Measurements from ENCODE around the gene MYZAP.

Gene MYZAP, protein sequence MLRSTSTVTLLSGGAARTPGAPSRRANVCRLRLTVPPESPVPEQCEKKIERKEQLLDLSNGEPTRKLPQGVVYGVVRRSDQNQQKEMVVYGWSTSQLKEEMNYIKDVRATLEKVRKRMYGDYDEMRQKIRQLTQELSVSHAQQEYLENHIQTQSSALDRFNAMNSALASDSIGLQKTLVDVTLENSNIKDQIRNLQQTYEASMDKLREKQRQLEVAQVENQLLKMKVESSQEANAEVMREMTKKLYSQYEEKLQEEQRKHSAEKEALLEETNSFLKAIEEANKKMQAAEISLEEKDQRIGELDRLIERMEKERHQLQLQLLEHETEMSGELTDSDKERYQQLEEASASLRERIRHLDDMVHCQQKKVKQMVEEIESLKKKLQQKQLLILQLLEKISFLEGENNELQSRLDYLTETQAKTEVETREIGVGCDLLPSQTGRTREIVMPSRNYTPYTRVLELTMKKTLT

GRCh38 chr15:57591822-57592367 lies at the start of gene MYZAP:
Gene MYZAP, plus strand, starts transcription at chr15:57591904. Its CDS starts 131 bp downstream, at chr15:57592035.
- in situ Hi-C loops (cut with MboI; ENCODE audit: low sequenced_read_pairs), result no loop called here

- in situ Hi-C loops (cut with MboI; ENCODE audit: low sequenced_read_pairs), result no loop called here
Measured at GRCh38 chr15:57542505-57542817, 49.2 kb upstream of the MYZAP start.

DNA sequence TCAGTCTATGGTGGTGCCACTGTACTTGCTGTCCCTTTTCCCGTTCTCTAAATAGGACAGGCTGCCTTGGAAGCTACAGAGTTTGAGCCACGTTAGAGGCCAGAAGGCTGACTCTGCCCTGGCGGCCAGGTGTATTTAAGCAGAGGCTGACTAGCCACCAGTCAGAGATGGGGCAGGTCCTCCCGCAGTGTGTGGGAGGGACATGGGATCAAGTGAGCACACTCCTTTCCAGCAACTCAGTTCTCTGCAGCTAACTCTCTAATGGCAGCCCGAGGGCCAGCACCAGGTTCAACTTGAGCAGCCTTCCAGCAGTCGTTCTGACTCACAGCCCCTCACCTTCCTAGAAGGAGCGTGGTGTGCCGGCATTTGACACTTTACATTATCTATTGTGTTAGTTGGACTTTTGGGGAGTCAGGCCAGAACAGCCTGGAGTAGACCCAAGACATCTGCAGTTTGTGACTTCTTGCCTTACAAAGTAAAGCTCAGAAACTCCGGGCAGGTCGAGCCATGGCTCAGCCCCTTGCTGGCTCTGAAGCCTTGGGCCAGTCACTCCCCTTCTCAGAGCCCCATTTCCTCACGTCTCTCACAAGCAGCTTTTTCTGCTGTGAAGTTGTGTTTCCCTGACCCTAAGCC lies 46.7 kb upstream of the MYZAP start:
- in situ Hi-C loops (cut with MboI; ENCODE audit: low sequenced_read_pairs), result no loop called here

DNA sequence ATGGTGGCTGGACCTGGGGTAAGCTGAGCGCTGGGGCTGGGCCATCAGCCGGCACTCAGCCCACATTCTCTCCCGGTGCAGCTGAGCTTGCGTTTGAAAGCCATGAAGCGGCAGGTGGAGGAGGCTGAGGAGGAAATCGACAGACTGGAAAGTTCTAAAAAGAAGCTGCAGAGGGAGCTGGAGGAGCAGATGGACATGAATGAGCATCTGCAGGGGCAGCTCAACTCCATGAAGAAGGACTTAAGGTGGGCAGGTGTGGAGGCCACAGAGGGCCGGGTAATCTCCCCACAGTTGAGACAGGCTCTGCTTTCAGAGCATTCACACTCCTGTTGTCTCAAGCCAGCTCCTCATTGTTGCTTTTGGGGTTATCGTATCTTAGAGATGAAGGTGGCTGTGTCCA lies 45.7 kb upstream of the MYZAP start:
- in situ Hi-C loops (cut with MboI; ENCODE audit: low sequenced_read_pairs), result no loop called here

DNA sequence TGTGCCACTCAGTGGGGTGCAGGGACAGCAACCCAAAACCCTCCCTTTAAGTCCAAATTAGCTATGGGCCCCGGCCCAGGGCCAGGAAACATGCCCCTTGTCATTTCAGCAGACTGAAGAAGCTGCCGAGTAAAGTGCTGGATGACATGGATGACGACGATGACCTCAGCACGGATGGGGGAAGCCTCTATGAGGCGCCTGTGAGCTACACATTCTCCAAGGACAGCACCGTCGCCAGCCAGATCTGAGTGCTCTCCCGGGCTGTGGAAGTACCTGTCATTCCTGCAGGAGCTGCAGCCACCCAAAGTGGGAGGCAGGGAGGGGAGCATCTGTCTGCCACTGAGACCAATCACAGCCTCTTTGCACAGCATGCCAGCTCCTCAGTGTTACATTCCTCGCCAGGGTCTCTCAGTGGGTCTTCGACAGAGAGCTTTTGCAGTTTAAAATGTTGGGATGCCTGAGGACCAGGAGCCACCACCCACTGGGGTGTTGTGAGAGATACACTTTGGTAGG lies 44.4 kb upstream of the MYZAP start:
- in situ Hi-C loops (cut with MboI; ENCODE audit: low sequenced_read_pairs), result no loop called here

GRCh38 chr15:57548351-57548750 lies 43.4 kb upstream of the MYZAP start:
- in situ Hi-C loops (cut with MboI; ENCODE audit: low sequenced_read_pairs), result no loop called here

- in situ Hi-C loops (cut with MboI; ENCODE audit: low sequenced_read_pairs), result no loop called here
Measured at GRCh38 chr15:57548835-57549234, 42.9 kb upstream of the MYZAP start.

DNA sequence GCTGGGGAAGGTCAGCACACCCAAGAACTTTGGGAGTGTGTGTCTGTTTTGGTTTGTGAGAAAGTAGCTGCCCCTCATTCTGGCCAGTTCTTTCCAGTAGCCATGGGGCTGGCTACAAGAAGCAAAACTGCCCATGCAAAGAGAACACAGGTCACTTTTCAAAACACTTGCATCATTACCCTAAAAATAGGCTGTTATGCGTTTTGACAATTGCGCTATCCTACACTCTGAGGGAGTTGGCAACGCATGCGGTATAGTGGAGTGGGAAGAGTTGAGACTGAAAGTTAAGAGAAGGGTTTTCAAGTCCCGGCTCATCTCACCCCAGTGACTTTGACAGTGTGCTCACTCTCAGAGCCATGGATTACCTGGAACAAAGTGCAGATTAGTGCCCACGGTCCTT lies 41.8 kb upstream of the MYZAP start:
- in situ Hi-C loops (cut with MboI; ENCODE audit: low sequenced_read_pairs), result no loop called here

GRCh38 chr15:57550640-57551039 lies 41.1 kb upstream of the MYZAP start:
- in situ Hi-C loops (cut with MboI; ENCODE audit: low sequenced_read_pairs), result no loop called here

GRCh38 chr15:57551715-57552677 lies 39.7 kb upstream of the MYZAP start:
- in situ Hi-C loops (cut with MboI; ENCODE audit: low sequenced_read_pairs), result no loop called here

DNA sequence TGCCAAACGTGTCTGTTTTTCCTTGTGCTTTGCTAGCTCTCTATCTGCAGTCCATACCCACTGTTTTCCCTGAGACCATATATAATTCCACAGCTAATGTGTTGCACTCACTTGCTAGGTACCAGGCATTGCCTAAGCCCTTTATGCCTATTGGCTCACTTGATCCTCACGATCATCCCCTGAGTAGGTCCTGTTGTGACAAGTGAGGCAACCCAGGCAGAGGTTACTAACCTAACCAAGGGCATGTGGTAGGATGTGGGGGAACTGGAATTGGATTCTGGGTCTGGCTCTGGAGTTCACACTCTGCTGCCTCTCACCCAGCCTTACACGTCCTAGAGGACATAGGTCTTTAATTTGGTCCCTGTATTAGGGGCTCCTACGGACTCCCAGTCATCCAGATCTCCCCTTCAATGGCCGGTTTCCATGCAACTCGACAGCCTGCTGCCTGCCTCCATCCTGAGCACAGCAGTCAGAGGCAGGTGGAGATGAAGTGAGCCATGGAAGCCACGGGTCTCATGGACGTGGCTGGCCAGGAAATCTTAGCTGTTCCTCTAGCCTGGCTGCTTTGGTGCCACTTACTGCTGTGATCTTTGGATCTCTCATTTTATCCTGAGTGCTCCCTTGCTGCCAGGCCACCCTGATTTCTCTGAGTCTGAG lies 38.9 kb upstream of the MYZAP start:
- in situ Hi-C loops (cut with MboI; ENCODE audit: low sequenced_read_pairs), result no loop called here

GRCh38 chr15:57553526-57553925 lies 38.2 kb upstream of the MYZAP start:
- in situ Hi-C loops (cut with MboI; ENCODE audit: low sequenced_read_pairs), result no loop called here

- in situ Hi-C loops (cut with MboI; ENCODE audit: low sequenced_read_pairs), result no loop called here
Measured at GRCh38 chr15:57554063-57554811, 37.5 kb upstream of the MYZAP start.

DNA sequence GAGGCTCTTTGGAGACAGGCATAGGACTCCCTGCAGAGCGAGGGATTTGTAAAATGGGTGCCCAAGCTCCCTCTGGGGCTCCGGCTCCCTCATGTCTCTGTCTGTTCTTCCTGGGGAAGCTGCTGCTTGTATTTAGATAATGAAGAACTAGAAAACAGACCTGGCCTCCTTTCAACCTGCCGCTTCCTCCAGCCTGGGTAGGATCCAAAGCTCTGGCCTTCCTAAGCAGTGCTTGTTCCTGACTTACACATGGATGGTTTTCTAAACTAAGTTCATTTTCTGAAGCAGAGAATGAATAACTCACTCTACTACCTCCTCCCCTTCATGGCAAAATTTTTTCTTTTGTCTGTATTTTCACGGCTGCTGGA lies 36.9 kb upstream of the MYZAP start:
- in situ Hi-C loops (cut with MboI; ENCODE audit: low sequenced_read_pairs), result no loop called here

DNA sequence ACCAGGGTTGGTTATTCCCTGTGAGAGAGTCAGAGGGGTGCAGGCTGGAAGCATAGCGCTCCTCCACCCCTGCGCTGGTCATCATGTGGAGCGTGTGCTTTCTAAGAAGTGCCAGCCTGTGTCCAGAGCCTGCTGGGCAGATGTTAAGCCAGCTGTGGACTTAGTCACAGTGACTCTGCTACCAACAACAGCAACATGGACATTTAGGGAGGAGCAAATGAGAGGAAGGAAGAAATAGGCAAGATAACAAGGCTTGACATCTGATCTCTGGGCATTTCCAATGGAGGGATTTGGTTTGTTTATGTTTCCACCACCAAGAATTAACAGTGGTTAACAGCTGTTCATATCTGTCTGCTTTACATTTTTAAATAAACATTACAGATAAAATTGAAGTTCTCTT lies 36.4 kb upstream of the MYZAP start:
- in situ Hi-C loops (cut with MboI; ENCODE audit: low sequenced_read_pairs), result no loop called here

DNA sequence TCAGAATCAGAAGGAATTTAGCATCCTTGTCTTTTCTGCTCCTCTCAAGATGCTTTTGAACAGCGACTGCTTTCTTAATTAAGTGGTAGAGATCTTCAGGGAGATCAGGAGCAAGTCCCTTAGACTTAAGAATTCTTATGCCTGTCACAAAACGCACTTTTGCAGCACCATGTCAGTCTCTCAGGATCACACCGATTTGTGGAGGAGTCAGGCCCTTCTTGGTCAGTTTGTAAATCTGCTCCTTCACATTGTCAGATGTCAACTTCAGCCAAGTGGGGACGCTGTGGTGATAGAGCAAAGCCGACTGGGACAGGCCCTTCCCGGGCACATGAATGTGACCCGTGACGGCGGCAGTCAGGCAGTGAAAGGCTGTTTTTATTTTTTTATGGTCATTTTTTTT lies 35.7 kb upstream of the MYZAP start:
- in situ Hi-C loops (cut with MboI; ENCODE audit: low sequenced_read_pairs), result no loop called here

- in situ Hi-C loops (cut with MboI; ENCODE audit: low sequenced_read_pairs), result no loop called here
Measured at GRCh38 chr15:57557267-57557666, 34.4 kb upstream of the MYZAP start.

- in situ Hi-C loops (cut with MboI; ENCODE audit: low sequenced_read_pairs), result no loop called here
Measured at GRCh38 chr15:57557810-57558209, 33.9 kb upstream of the MYZAP start.

- in situ Hi-C loops (cut with MboI; ENCODE audit: low sequenced_read_pairs), result no loop called here
Measured at GRCh38 chr15:57559875-57560274, 31.8 kb upstream of the MYZAP start.

All from hTERT RPE-1 (cell line).